GM23338 (cell line): Measurements from ENCODE around the gene ASB5. TPM values are rescaled to one million over a fixed set of nuclear protein-coding genes. Genes with fewer than 3 reads are reported as not detected.

Experiments used
- ATAC-seq: fragments of 200-7000 bp; cut with Tn5 transposase; 3 replicates; pipeline ENCODE4 v1.9.1; 2020
- DNase-seq: peaks from one replicate; pipeline ENCODE4 v3.0.0-alpha.2; 2015; ENCODE audit warnings: low spot score
- H2AFZ ChIP-seq: fragments of 200-600 bp; sonication (generic); 2 replicates; pipeline ENCODE4 v1.8.0; 2016; ENCODE audit warnings: antibody characterized with exemption, mild to moderate bottlenecking, moderate library complexity
- H3F3A ChIP-seq: fragments of 200-600 bp; sonication (generic); replicated peaks from 2 replicates; pipeline ENCODE4 v1.8.0; 2017; ENCODE audit warnings: antibody characterized with exemption, mixed run types, low read depth
- H3K27ac ChIP-seq: fragments of 200-600 bp; sonication (generic); 2 replicates; pipeline ENCODE4 v1.6.1; 2016; ENCODE audit warnings: low read depth
- H3K27me3 ChIP-seq: fragments of 200-600 bp; sonication (generic); 2 replicates; pipeline ENCODE4 v1.8.0; 2016; ENCODE audit warnings: mild to moderate bottlenecking, mixed run types, moderate library complexity; ENCODE audit not compliant: insufficient read depth
- H3K36me3 ChIP-seq: fragments of 200-600 bp; sonication (generic); 2 replicates; pipeline ENCODE4 v1.8.0; 2016; ENCODE audit warnings: mild to moderate bottlenecking; ENCODE audit not compliant: insufficient read depth
- H3K4me1 ChIP-seq: fragments of 200-600 bp; sonication (generic); 2 replicates; pipeline ENCODE4 v1.8.0; 2016; ENCODE audit warnings: mild to moderate bottlenecking, moderate library complexity; ENCODE audit not compliant: insufficient read depth
- H3K4me2 ChIP-seq: fragments of 200-600 bp; sonication (generic); 2 replicates; pipeline ENCODE4 v1.7.1; 2017; ENCODE audit warnings: mixed run types
- H3K4me3 ChIP-seq: fragments of 200-600 bp; sonication (generic); 2 replicates; pipeline ENCODE4 v1.6.1; 2016; ENCODE audit warnings: mixed run types
- H3K79me2 ChIP-seq: fragments of 200-600 bp; sonication (generic); replicated peaks from 2 replicates; pipeline ENCODE4 v1.8.0; 2017; ENCODE audit warnings: mild to moderate bottlenecking; ENCODE audit not compliant: insufficient read depth
- H3K9me2 ChIP-seq: fragments of 200-600 bp; sonication (generic); 2 replicates; pipeline ENCODE4 v1.8.0; 2017; ENCODE audit not compliant: insufficient read depth
- H4K20me1 ChIP-seq: fragments of 200-600 bp; sonication (generic); replicated peaks from 2 replicates; pipeline ENCODE4 v1.8.0; 2017; ENCODE audit warnings: mild to moderate bottlenecking; ENCODE audit not compliant: insufficient read depth
- H3K27ac Mint-ChIP-seq: 2 replicates; pipeline ENCODE4 v1.8.0; 2020; ENCODE audit warnings: inconsistent platforms, mild to moderate bottlenecking, moderate library complexity, mixed read lengths
- H3K27me3 Mint-ChIP-seq: 3 replicates; pipeline ENCODE4 v1.8.0; 2022; ENCODE audit warnings: low read depth, mild to moderate bottlenecking, moderate library complexity, mixed read lengths, inconsistent platforms; ENCODE audit not compliant: insufficient read depth, poor library complexity
- H3K36me3 Mint-ChIP-seq: 3 replicates; pipeline ENCODE4 v1.8.0; 2021; ENCODE audit warnings: low read depth, mild to moderate bottlenecking, inconsistent platforms, moderate library complexity, mixed read lengths
- H3K4me1 Mint-ChIP-seq: 3 replicates; pipeline ENCODE4 v1.8.0; 2020; ENCODE audit warnings: mild to moderate bottlenecking, inconsistent platforms, mixed read lengths
- H3K4me3 Mint-ChIP-seq: 3 replicates; pipeline ENCODE4 v1.8.0; 2021; ENCODE audit warnings: moderate library complexity, mild to moderate bottlenecking, inconsistent platforms, mixed read lengths
- H3K9me3 Mint-ChIP-seq: 3 replicates; pipeline ENCODE4 v1.8.0; 2020; ENCODE audit warnings: moderate library complexity, mild to moderate bottlenecking, inconsistent platforms, mixed read lengths
- NANOG ChIP-seq: IDR thresholded peaks from 2 replicates; pipeline ENCODE4 v1.6.1; 2016; ENCODE audit warnings: antibody characterized with exemption, borderline replicate concordance
- POLR2AphosphoS5 ChIP-seq: IDR thresholded peaks from 2 replicates; pipeline ENCODE4 v1.6.1; 2016; ENCODE audit warnings: antibody characterized with exemption, low read depth
- ZNF114 ChIP-seq: fragments of 250-450 bp; sonication (Bioruptor Pico); IDR thresholded peaks from 2 replicates; pipeline ENCODE4 v1.5.0; 2020; ENCODE audit warnings: mild to moderate bottlenecking, moderate library complexity
- polyA plus RNA-seq: library from polyadenylated mRNA; unstranded; fragments of >200 nt; fragmentation: Nextera tagmentation; extraction: Ambion mirVana; gene quantifications from 2 replicates; pipeline ENCODE4 v1.2.1, GENCODE V29; 2016
- total RNA-seq: library from RNA; depleted of rRNA; stranded (reverse); fragments of >200 nt; shearing (Covaris generic); gene quantifications from 2 replicates; pipeline ENCODE4 v1.2.3, GENCODE V29; 2014
- TF ChIP-seq, protein P1 (sequence below): IDR thresholded peaks from one replicate; pipeline ENCODE4 v1.6.1; 2018; ENCODE audit warnings: antibody characterized with exemption; ENCODE audit not compliant: unreplicated experiment
- TF ChIP-seq, protein P2 (sequence below): fragments of 250-450 bp; sonication (Bioruptor Pico); IDR thresholded peaks from 2 replicates; pipeline ENCODE4 v1.5.0; 2020; ENCODE audit warnings: mild to moderate bottlenecking, moderate library complexity

ASB5 gene
- total and polyA plus RNA-seq, 2 experiments from 2014 or later = not detected

DNA sequence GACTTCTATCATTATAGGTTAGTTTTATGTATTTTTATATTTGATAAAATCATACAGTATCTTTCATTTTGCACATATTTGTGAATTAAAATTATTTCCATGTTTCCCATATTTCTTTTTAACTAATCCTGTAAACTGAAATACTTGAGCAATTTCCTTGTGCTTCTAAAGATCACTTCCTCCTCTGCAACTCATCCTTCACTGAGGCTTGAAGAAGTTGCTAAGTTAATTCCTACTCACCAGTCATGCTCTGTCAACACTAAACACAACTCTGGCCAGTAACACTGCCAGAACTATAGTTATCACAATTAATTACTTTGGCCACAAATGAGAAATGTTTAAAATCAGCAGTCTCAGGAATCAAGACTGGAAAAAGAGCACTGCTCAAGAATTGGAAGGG, 80.4 kb downstream of the ASB5 start (continued):
- TF ChIP-seq, protein P1, sequence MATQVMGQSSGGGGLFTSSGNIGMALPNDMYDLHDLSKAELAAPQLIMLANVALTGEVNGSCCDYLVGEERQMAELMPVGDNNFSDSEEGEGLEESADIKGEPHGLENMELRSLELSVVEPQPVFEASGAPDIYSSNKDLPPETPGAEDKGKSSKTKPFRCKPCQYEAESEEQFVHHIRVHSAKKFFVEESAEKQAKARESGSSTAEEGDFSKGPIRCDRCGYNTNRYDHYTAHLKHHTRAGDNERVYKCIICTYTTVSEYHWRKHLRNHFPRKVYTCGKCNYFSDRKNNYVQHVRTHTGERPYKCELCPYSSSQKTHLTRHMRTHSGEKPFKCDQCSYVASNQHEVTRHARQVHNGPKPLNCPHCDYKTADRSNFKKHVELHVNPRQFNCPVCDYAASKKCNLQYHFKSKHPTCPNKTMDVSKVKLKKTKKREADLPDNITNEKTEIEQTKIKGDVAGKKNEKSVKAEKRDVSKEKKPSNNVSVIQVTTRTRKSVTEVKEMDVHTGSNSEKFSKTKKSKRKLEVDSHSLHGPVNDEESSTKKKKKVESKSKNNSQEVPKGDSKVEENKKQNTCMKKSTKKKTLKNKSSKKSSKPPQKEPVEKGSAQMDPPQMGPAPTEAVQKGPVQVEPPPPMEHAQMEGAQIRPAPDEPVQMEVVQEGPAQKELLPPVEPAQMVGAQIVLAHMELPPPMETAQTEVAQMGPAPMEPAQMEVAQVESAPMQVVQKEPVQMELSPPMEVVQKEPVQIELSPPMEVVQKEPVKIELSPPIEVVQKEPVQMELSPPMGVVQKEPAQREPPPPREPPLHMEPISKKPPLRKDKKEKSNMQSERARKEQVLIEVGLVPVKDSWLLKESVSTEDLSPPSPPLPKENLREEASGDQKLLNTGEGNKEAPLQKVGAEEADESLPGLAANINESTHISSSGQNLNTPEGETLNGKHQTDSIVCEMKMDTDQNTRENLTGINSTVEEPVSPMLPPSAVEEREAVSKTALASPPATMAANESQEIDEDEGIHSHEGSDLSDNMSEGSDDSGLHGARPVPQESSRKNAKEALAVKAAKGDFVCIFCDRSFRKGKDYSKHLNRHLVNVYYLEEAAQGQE = no peak
- TF ChIP-seq ZNF114 (no peak), POLR2AphosphoS5 (no peak), NANOG (no peak)

DNA sequence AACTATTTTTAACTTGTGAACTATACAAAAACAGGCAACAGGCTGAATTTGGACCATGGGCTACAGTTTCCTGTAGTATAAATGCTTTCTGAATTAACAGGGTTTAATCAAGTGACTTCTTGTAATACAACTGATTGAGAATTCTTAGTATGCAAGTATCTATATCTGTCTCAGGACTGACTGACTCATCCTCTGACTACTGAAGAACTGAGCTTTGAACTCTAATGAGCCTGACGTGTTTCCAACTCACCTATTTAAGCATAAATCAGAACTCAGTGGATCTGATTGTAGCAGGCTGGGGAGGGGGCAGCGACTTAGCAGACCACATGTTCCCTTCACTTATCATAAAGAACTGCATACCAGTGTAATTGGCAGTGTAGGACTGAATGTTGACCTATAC, 81.4 kb downstream of the ASB5 start:
- peaks cover 38% of the 10 kb centered on the region for H3K4me1 Mint-ChIP-seq
- Histone ChIP-seq H2AFZ (no peak overlapping the region), H3K4me2 (no peak overlapping the region), H4K20me1 (no peaks in the 10 kb centered on the region), H3F3A (no peaks in the 10 kb centered on the region), H3K27me3 (no peaks in the 10 kb centered on the region), H3K4me1 (peaks cover 12% of the 10 kb centered on the region; the same call in 1 of the 2 replicates), H3K9me2 (no peaks in the 10 kb centered on the region), H3K27ac (no peak overlapping the region), H3K4me3 (no peak overlapping the region), H3K36me3 (no peaks in the 10 kb centered on the region), H3K79me2 (no peaks in the 10 kb centered on the region)
- no peaks in the 10 kb centered on the region for H3K9me3 Mint-ChIP-seq
- DNase-seq (no peak), ATAC-seq (no peak)
- H3K4me3 Mint-ChIP-seq = no peak overlapping the region
- no peak overlapping the region for H3K27ac Mint-ChIP-seq
- TF ChIP-seq POLR2AphosphoS5 = no peak
- TF ChIP-seq, protein P2, sequence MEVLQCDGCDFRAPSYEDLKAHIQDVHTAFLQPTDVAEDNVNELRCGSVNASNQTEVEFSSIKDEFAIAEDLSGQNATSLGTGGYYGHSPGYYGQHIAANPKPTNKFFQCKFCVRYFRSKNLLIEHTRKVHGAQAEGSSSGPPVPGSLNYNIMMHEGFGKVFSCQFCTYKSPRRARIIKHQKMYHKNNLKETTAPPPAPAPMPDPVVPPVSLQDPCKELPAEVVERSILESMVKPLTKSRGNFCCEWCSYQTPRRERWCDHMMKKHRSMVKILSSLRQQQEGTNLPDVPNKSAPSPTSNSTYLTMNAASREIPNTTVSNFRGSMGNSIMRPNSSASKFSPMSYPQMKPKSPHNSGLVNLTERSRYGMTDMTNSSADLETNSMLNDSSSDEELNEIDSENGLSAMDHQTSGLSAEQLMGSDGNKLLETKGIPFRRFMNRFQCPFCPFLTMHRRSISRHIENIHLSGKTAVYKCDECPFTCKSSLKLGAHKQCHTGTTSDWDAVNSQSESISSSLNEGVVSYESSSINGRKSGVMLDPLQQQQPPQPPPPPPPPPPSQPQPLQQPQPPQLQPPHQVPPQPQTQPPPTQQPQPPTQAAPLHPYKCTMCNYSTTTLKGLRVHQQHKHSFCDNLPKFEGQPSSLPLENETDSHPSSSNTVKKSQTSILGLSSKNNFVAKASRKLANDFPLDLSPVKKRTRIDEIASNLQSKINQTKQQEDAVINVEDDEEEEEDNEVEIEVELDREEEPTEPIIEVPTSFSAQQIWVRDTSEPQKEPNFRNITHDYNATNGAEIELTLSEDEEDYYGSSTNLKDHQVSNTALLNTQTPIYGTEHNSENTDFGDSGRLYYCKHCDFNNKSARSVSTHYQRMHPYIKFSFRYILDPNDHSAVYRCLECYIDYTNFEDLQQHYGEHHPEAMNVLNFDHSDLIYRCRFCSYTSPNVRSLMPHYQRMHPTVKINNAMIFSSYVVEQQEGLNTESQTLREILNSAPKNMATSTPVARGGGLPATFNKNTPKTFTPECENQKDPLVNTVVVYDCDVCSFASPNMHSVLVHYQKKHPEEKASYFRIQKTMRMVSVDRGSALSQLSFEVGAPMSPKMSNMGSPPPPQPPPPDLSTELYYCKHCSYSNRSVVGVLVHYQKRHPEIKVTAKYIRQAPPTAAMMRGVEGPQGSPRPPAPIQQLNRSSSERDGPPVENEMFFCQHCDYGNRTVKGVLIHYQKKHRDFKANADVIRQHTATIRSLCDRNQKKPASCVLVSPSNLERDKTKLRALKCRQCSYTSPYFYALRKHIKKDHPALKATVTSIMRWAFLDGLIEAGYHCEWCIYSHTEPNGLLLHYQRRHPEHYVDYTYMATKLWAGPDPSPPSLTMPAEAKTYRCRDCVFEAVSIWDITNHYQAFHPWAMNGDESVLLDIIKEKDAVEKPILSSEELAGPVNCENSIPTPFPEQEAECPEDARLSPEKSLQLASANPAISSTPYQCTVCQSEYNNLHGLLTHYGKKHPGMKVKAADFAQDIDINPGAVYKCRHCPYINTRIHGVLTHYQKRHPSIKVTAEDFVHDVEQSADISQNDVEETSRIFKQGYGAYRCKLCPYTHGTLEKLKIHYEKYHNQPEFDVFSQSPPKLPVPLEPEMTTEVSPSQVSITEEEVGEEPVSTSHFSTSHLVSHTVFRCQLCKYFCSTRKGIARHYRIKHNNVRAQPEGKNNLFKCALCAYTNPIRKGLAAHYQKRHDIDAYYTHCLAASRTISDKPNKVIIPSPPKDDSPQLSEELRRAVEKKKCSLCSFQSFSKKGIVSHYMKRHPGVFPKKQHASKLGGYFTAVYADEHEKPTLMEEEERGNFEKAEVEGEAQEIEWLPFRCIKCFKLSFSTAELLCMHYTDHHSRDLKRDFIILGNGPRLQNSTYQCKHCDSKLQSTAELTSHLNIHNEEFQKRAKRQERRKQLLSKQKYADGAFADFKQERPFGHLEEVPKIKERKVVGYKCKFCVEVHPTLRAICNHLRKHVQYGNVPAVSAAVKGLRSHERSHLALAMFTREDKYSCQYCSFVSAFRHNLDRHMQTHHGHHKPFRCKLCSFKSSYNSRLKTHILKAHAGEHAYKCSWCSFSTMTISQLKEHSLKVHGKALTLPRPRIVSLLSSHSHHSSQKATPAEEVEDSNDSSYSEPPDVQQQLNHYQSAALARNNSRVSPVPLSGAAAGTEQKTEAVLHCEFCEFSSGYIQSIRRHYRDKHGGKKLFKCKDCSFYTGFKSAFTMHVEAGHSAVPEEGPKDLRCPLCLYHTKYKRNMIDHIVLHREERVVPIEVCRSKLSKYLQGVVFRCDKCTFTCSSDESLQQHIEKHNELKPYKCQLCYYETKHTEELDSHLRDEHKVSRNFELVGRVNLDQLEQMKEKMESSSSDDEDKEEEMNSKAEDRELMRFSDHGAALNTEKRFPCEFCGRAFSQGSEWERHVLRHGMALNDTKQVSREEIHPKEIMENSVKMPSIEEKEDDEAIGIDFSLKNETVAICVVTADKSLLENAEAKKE (CRISPR knock-in tag) = no peak
- H3K36me3 Mint-ChIP-seq = no peaks in the 10 kb centered on the region
- H3K27me3 Mint-ChIP-seq = no peaks in the 10 kb centered on the region
